H9 (cell line): ENCODE data around the gene COPS9. TPM values are rescaled to one million over a fixed set of nuclear protein-coding genes. Genes with fewer than 3 reads are reported as not detected.

Experiments
- DNase-seq: peaks from one replicate; pipeline ENCODE4 v3.0.0-alpha.2; 2017
- H2AFZ ChIP-seq: one replicate; pipeline ENCODE4 v1.6.1; 2013; ENCODE audit warnings: mild to moderate bottlenecking, low read length, control low read depth, moderate library complexity
- H2AK5ac ChIP-seq: 2 replicates; pipeline ENCODE4 v1.6.1; 2013; ENCODE audit warnings: low read length, control low read depth, mixed read lengths; ENCODE audit not compliant: insufficient read length
- H2BK120ac ChIP-seq: one replicate; pipeline ENCODE4 v1.6.1; 2013; ENCODE audit warnings: low read depth, mild to moderate bottlenecking, low read length, control low read depth, inconsistent platforms; ENCODE audit not compliant: poor library complexity, severe bottlenecking
- H2BK12ac ChIP-seq: 2 replicates; pipeline ENCODE4 v1.6.1; 2013; ENCODE audit warnings: low read length, control low read depth, mixed read lengths, low read depth; ENCODE audit not compliant: insufficient read length
- H2BK15ac ChIP-seq: 2 replicates; pipeline ENCODE4 v1.6.1; 2013; ENCODE audit warnings: low read depth, low read length, control low read depth
- H2BK20ac ChIP-seq: one replicate; pipeline ENCODE4 v1.6.1; 2013; ENCODE audit warnings: low read depth, mild to moderate bottlenecking, low read length, control low read depth, inconsistent platforms; ENCODE audit not compliant: poor library complexity, severe bottlenecking
- H2BK5ac ChIP-seq: 2 replicates; pipeline ENCODE4 v1.6.1; 2013; ENCODE audit warnings: low read length, control low read depth, mixed read lengths; ENCODE audit not compliant: insufficient read length
- H3K14ac ChIP-seq: 2 replicates; pipeline ENCODE4 v1.6.1; 2013; ENCODE audit warnings: low read length, control low read depth; ENCODE audit not compliant: insufficient read depth
- H3K18ac ChIP-seq: 2 replicates; pipeline ENCODE4 v1.6.1; 2013; ENCODE audit warnings: low read depth, mild to moderate bottlenecking, mixed read lengths, low read length, control low read depth; ENCODE audit not compliant: insufficient read length
- H3K23ac ChIP-seq: 2 replicates; pipeline ENCODE4 v1.6.1; 2013; ENCODE audit warnings: low read length, control low read depth, mixed read lengths, low read depth; ENCODE audit not compliant: insufficient read length
- H3K23me2 ChIP-seq: 2 replicates; pipeline ENCODE4 v1.6.1; 2013; ENCODE audit warnings: low read depth, mild to moderate bottlenecking, mixed read lengths, low read length, control low read depth; ENCODE audit not compliant: insufficient read length, poor library complexity, severe bottlenecking
- H3K27ac ChIP-seq: 2 replicates; pipeline ENCODE4 v1.5.1; 2013; ENCODE audit warnings: low read length, control low read depth, mixed read lengths, low read depth; ENCODE audit not compliant: insufficient read length
- H3K27me3 ChIP-seq: 2 replicates; pipeline ENCODE4 v1.6.1; 2013; ENCODE audit warnings: low read length, control low read depth, inconsistent platforms; ENCODE audit not compliant: insufficient read depth
- H3K4ac ChIP-seq: 2 replicates; pipeline ENCODE4 v1.6.1; 2013; ENCODE audit warnings: low read depth, mild to moderate bottlenecking, control low read depth, inconsistent platforms, low read length, moderate library complexity
- H3K4me1 ChIP-seq: 2 replicates; pipeline ENCODE4 v1.6.1; 2013; ENCODE audit warnings: low read length, control low read depth, inconsistent platforms; ENCODE audit not compliant: insufficient read depth
- H3K4me2 ChIP-seq: 2 replicates; pipeline ENCODE4 v1.6.1; 2013; ENCODE audit warnings: low read length, control low read depth, mixed read lengths; ENCODE audit not compliant: insufficient read length, insufficient read depth
- H3K56ac ChIP-seq: 2 replicates; pipeline ENCODE4 v1.6.1; 2013; ENCODE audit warnings: low read depth, mild to moderate bottlenecking, mixed read lengths, low read length, control low read depth; ENCODE audit not compliant: insufficient read length
- H3K79me1 ChIP-seq: 2 replicates; pipeline ENCODE4 v1.6.1; 2013; ENCODE audit warnings: low read depth, mild to moderate bottlenecking, moderate library complexity, low read length, control low read depth, inconsistent platforms; ENCODE audit not compliant: insufficient read depth, poor library complexity, severe bottlenecking
- H3K79me2 ChIP-seq: 2 replicates; pipeline ENCODE4 v1.6.1; 2013; ENCODE audit warnings: low read length, control low read depth, inconsistent platforms; ENCODE audit not compliant: insufficient read depth
- H3K9ac ChIP-seq: 2 replicates; pipeline ENCODE4 v1.6.1; 2013; ENCODE audit warnings: low read length, control low read depth, mixed read lengths; ENCODE audit not compliant: insufficient read length; ENCODE audit errors: extremely low read depth
- H3K9me3 ChIP-seq: one replicate; pipeline ENCODE4 v1.6.1; 2013; ENCODE audit warnings: low read depth, low read length, inconsistent platforms; ENCODE audit not compliant: control insufficient read depth
- H3T11ph ChIP-seq: one replicate; pipeline ENCODE4 v1.6.1; 2013; ENCODE audit warnings: mild to moderate bottlenecking, low read length, control low read depth, inconsistent platforms
- H4K20me1 ChIP-seq: one replicate; pipeline ENCODE4 v1.6.1; 2013; ENCODE audit not compliant: control insufficient read depth, insufficient read length, insufficient read depth
- H4K5ac ChIP-seq: 2 replicates; pipeline ENCODE4 v1.6.1; 2013; ENCODE audit warnings: low read depth, mild to moderate bottlenecking, mixed read lengths, low read length, control low read depth; ENCODE audit not compliant: insufficient read length
- H4K8ac ChIP-seq: replicated peaks from 2 replicates; pipeline ENCODE4 v1.6.1; 2013; ENCODE audit warnings: low read length, control low read depth, mixed read lengths, low read depth; ENCODE audit not compliant: insufficient read length
- H4K91ac ChIP-seq: 2 replicates; pipeline ENCODE4 v1.6.1; 2013; ENCODE audit warnings: low read depth, mild to moderate bottlenecking, moderate library complexity, mixed read lengths, low read length, control low read depth; ENCODE audit not compliant: insufficient read length
- H3K27ac Mint-ChIP-seq, 3 experiments: 2 replicates in 2 of 3; 3 replicates in 1 of 3; pipeline ENCODE4 v1.8.0; 2020 to 2021; ENCODE audit warnings: mixed read lengths in 3 of 3, mild to moderate bottlenecking in 1 of 3, moderate library complexity in 1 of 3
- H3K27me3 Mint-ChIP-seq: 2 replicates; pipeline ENCODE4 v1.8.0; 2021; ENCODE audit warnings: low read depth, mild to moderate bottlenecking, moderate library complexity, mixed read lengths
- H3K36me3 Mint-ChIP-seq, 3 experiments: 2 replicates in 2 of 3; 3 replicates in 1 of 3; pipeline ENCODE4 v1.8.0; 2020 to 2021; ENCODE audit warnings: low read depth in 3 of 3, mixed read lengths in 3 of 3; ENCODE audit not compliant: insufficient read depth in 1 of 3
- H3K4me1 Mint-ChIP-seq, 2 experiments: 2 replicates each; pipeline ENCODE4 v1.8.0; 2020; ENCODE audit warnings: mixed read lengths in 2 of 2
- H3K4me3 Mint-ChIP-seq, 2 experiments: 2 replicates in 1 of 2; 3 replicates in 1 of 2; pipeline ENCODE4 v1.8.0; 2020 to 2021; ENCODE audit warnings: mild to moderate bottlenecking in 2 of 2, mixed read lengths in 2 of 2, moderate library complexity in 1 of 2
- H3K9me3 Mint-ChIP-seq, 2 experiments: 2 replicates in 1 of 2; 3 replicates in 1 of 2; pipeline ENCODE4 v1.8.0; 2020; ENCODE audit warnings: mild to moderate bottlenecking in 2 of 2, mixed read lengths in 2 of 2, moderate library complexity in 1 of 2
- WGBS: extraction: QIAGEN DNeasy Blood & Tissue Kit; methylation state at CpG from one replicate; pipeline ENCODE4 v1.1.7; 2013; ENCODE audit warnings: missing lambda C conversion rate, low lambda C conversion rate, mixed read lengths; ENCODE audit not compliant: insufficient read length; ENCODE audit errors: extremely low coverage; 5-methylcytosine and 5-hydroxymethylcytosine counted together
- total RNA-seq: library from RNA; stranded (reverse); gene quantifications from 2 replicates; pipeline ENCODE4 v1.2.1, GENCODE V29; 2021
- TF ChIP-seq, protein P1 (sequence below): fragments of 200-600 bp; sonication (generic); conservative IDR thresholded peaks from 3 replicates; pipeline ENCODE4 v1.8.0; 2021; ENCODE audit warnings: antibody characterized with exemption, mild to moderate bottlenecking

The COPS9 gene
- total RNA-seq, 1 experiment from 2014 or later: 142 TPM

- H3K27me3 ChIP-seq: no peaks in the 10 kb centered on the region
- no peak overlapping the region for H2BK20ac ChIP-seq
- no peak overlapping the region for H3K18ac ChIP-seq
- no peak overlapping the region for H3K27ac ChIP-seq
- Mint-ChIP-seq H3K27ac (peak overlapping the region in 2 of 3 experiments; percentile 2 to 11; a peak in 2 of 7 replicates), H3K36me3 (peaks cover 0 to 4% (median 0%) of the 10 kb centered on the region in 3 experiments; a peak in 2 of 7 replicates), H3K4me1 (no peaks in the 10 kb centered on the region; a peak in 2 of 4 replicates), H3K9me3 (peaks cover 8 to 11% of the 10 kb centered on the region in 2 experiments; a peak in 4 of 5 replicates), H3K27me3 (peaks cover 21% of the 10 kb centered on the region), H3K4me3 (peak overlapping the region in 1 of 2 experiments; percentile 53; a peak in 2 of 5 replicates)
- no peak overlapping the region for H2AK5ac ChIP-seq
- H3K4ac ChIP-seq: no peak overlapping the region
- no peaks in the 10 kb centered on the region for H4K20me1 ChIP-seq
- H3T11ph ChIP-seq: no peak overlapping the region
- no peak overlapping the region for H2AFZ ChIP-seq
- no peak overlapping the region for H2BK15ac ChIP-seq
- no peak overlapping the region for H3K56ac ChIP-seq
- no peak overlapping the region for H3K4me2 ChIP-seq
- no peak overlapping the region for H2BK120ac ChIP-seq
- TF ChIP-seq, protein P1, sequence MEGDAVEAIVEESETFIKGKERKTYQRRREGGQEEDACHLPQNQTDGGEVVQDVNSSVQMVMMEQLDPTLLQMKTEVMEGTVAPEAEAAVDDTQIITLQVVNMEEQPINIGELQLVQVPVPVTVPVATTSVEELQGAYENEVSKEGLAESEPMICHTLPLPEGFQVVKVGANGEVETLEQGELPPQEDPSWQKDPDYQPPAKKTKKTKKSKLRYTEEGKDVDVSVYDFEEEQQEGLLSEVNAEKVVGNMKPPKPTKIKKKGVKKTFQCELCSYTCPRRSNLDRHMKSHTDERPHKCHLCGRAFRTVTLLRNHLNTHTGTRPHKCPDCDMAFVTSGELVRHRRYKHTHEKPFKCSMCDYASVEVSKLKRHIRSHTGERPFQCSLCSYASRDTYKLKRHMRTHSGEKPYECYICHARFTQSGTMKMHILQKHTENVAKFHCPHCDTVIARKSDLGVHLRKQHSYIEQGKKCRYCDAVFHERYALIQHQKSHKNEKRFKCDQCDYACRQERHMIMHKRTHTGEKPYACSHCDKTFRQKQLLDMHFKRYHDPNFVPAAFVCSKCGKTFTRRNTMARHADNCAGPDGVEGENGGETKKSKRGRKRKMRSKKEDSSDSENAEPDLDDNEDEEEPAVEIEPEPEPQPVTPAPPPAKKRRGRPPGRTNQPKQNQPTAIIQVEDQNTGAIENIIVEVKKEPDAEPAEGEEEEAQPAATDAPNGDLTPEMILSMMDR: no peak
- H3K4me1 ChIP-seq: no peaks in the 10 kb centered on the region
- WGBS: no CpG with 5 or more reads among the region's 5 CpGs
- no peak for DNase-seq
- H3K79me1 ChIP-seq: no peaks in the 10 kb centered on the region
- no peak overlapping the region for H2BK12ac ChIP-seq
- H3K23me2 ChIP-seq: no peaks in the 10 kb centered on the region
- no peak overlapping the region for H3K9ac ChIP-seq
- no peaks in the 10 kb centered on the region for H3K9me3 ChIP-seq
- no peak overlapping the region for H4K5ac ChIP-seq
- no peak overlapping the region for H3K23ac ChIP-seq
- no peak overlapping the region for H3K14ac ChIP-seq
- no peak overlapping the region for H4K91ac ChIP-seq
- no peaks in the 10 kb centered on the region for H3K79me2 ChIP-seq
- no peak overlapping the region for H4K8ac ChIP-seq
- no peak overlapping the region for H2BK5ac ChIP-seq
These were observed 11.3 kb upstream of the COPS9 start for GRCh38 chr2:240147382-240147781.
